H1 (cell line): ENCODE data around the gene SLC25A21. TPM values are rescaled to one million over a fixed set of nuclear protein-coding genes. Genes with fewer than 3 reads are reported as not detected.

ENCODE experiments used
- CTCF ChIA-PET: fragments of 300-600 bp; sonication (Branson Sonifier 250); formaldehyde crosslinking; loops from one replicate; lab custom pipeline; 2021; ENCODE audit not compliant: partially characterized antibody; lab: Charles Lee
- POLR2A ChIA-PET: fragments of 300-600 bp; sonication (Branson Sonifier 250); formaldehyde crosslinking; loops from one replicate; lab custom pipeline; 2021; ENCODE audit warnings: inconsistent platforms; ENCODE audit not compliant: partially characterized antibody; lab: Charles Lee
- DNase-seq, 2 experiments: peaks; one replicate each; pipeline versions ENCODE4 v3.0.0 to v3.0.0-alpha.2; 2010 to 2022; ENCODE audit warnings: low spot score in 2 of 2, low read depth in 1 of 2, mixed read lengths in 1 of 2
- FAIRE-seq: peaks from 2 replicates; lab custom pipeline; 2011; peaks lifted over from hg19 to GRCh38; lab: Jason Lieb, UNC
- H2AFZ ChIP-seq: 2 replicates; pipeline ENCODE4 v1.8.1; 2012; ENCODE audit warnings: low read length, inconsistent platforms
- H2AK5ac ChIP-seq: 2 replicates; pipeline ENCODE4 v1.6.1; 2013; ENCODE audit warnings: low read depth, low read length
- H2BK120ac ChIP-seq: replicated peaks from 2 replicates; pipeline ENCODE3; 2013; ENCODE audit warnings: low read depth, low read length, inconsistent platforms
- H2BK12ac ChIP-seq: 2 replicates; pipeline ENCODE4 v1.6.1; 2013; ENCODE audit warnings: low read depth, low read length
- H2BK15ac ChIP-seq: 2 replicates; pipeline ENCODE4 v1.6.1; 2013; ENCODE audit warnings: low read length
- H2BK20ac ChIP-seq: 2 replicates; pipeline ENCODE4 v1.6.1; 2013; ENCODE audit warnings: low read length
- H2BK5ac ChIP-seq: 2 replicates; pipeline ENCODE4 v1.6.1; 2013; ENCODE audit warnings: low read depth, low read length
- H3K14ac ChIP-seq: 2 replicates; pipeline ENCODE4 v1.6.1; 2013; ENCODE audit warnings: inconsistent platforms; ENCODE audit not compliant: insufficient read length
- H3K18ac ChIP-seq: 2 replicates; pipeline ENCODE4 v1.6.1; 2013; ENCODE audit warnings: low read length; ENCODE audit errors: extremely low read depth
- H3K23ac ChIP-seq: 2 replicates; pipeline ENCODE4 v1.6.1; 2013; ENCODE audit warnings: inconsistent platforms; ENCODE audit not compliant: insufficient read length
- H3K23me2 ChIP-seq: 2 replicates; pipeline ENCODE4 v1.6.1; 2013; ENCODE audit warnings: low read depth, low read length
- H3K27ac ChIP-seq: 2 replicates; pipeline ENCODE4 v1.6.1; 2011; ENCODE audit warnings: low read depth, low read length, inconsistent platforms
- H3K27me3 ChIP-seq, 4 experiments: replicated peaks in 1 of 4; 1 replicate in 1 of 4; 2 replicates in 3 of 4; pipeline versions ENCODE4 v1.6.1 to v1.8.1; 2011 to 2013; ENCODE audit warnings: low read length in 3 of 4, mild to moderate bottlenecking in 3 of 4, inconsistent platforms in 2 of 4, mixed read lengths in 2 of 4, moderate library complexity in 1 of 4; ENCODE audit not compliant: control insufficient read depth in 3 of 4, insufficient read depth in 3 of 4; ENCODE audit errors: extremely low read depth in 1 of 4
- H3K36me3 ChIP-seq, 4 experiments: 2 replicates each; pipeline versions ENCODE4 v1.6.1 to v1.8.1; 2011 to 2013; ENCODE audit warnings: mild to moderate bottlenecking in 4 of 4, low read length in 3 of 4, moderate library complexity in 2 of 4, control low read depth in 1 of 4, inconsistent platforms in 1 of 4; ENCODE audit not compliant: insufficient read depth in 4 of 4, control insufficient read depth in 2 of 4
- H3K4ac ChIP-seq: replicated peaks from 2 replicates; pipeline ENCODE3; 2013; ENCODE audit warnings: low read length, low read depth, mixed read lengths, inconsistent platforms; ENCODE audit not compliant: insufficient read length
- H3K4me1 ChIP-seq, 4 experiments: replicated peaks in 1 of 4; 1 replicate in 1 of 4; 2 replicates in 3 of 4; pipeline versions ENCODE4 v1.6.1 to v1.8.1; 2011 to 2013; ENCODE audit warnings: low read length in 3 of 4, inconsistent platforms in 2 of 4, mixed read lengths in 1 of 4; ENCODE audit not compliant: insufficient read depth in 4 of 4, control insufficient read depth in 3 of 4
- H3K4me2 ChIP-seq, 2 experiments: 2 replicates each; pipeline versions ENCODE4 v1.6.1 to v1.8.1; 2011 to 2013; ENCODE audit warnings: low read depth in 2 of 2, low read length in 2 of 2, control low read depth in 1 of 2, inconsistent platforms in 1 of 2, mild to moderate bottlenecking in 1 of 2; ENCODE audit not compliant: insufficient read depth in 1 of 2
- H3K4me3 ChIP-seq, 4 experiments: fragments of 200-600, 300-600 bp in 1 of 4; sonication (generic), shearing (Covaris generic), sonication (Bioruptor Twin) in 1 of 4; 2 replicates each; pipeline versions ENCODE4 v1.5.1 to v1.8.1; 2011 to 2016; ENCODE audit warnings: low read length in 4 of 4, low read depth in 3 of 4, control low read depth in 2 of 4, inconsistent platforms in 2 of 4, mild to moderate bottlenecking in 2 of 4, mixed read lengths in 1 of 4, moderate library complexity in 1 of 4; ENCODE audit not compliant: insufficient read depth in 2 of 4; ENCODE audit errors: extremely low read depth in 1 of 4
- H3K56ac ChIP-seq: replicated peaks from 2 replicates; pipeline ENCODE3; 2013; ENCODE audit warnings: low read depth, mild to moderate bottlenecking, mixed read lengths, low read length, inconsistent platforms; ENCODE audit not compliant: insufficient read length
- H3K79me1 ChIP-seq: 2 replicates; pipeline ENCODE4 v1.6.1; 2013; ENCODE audit warnings: low read depth, low read length, control low read depth
- H3K79me2 ChIP-seq, 2 experiments: 2 replicates each; pipeline versions ENCODE4 v1.6.1 to v1.8.1; 2012 to 2013; ENCODE audit warnings: low read length in 2 of 2, mild to moderate bottlenecking in 2 of 2, inconsistent platforms in 1 of 2; ENCODE audit not compliant: insufficient read depth in 2 of 2, control insufficient read depth in 1 of 2
- H3K9ac ChIP-seq, 4 experiments: replicated peaks in 1 of 4; 1 replicate in 1 of 4; 2 replicates in 3 of 4; pipeline versions ENCODE4 v1.6.1 to v1.8.1; 2011 to 2013; ENCODE audit warnings: low read depth in 3 of 4, low read length in 3 of 4, control low read depth in 2 of 4, mild to moderate bottlenecking in 2 of 4, moderate library complexity in 2 of 4, inconsistent platforms in 1 of 4; ENCODE audit errors: extremely low read depth in 1 of 4
- H3K9me3 ChIP-seq, 2 experiments: 2 replicates each; pipeline versions ENCODE4 v1.6.1 to v1.8.1; 2012 to 2013; ENCODE audit warnings: mild to moderate bottlenecking in 2 of 2, moderate library complexity in 2 of 2, control low read depth in 1 of 2, inconsistent platforms in 1 of 2, low read depth in 1 of 2, low read length in 1 of 2, mixed read lengths in 1 of 2; ENCODE audit not compliant: insufficient read depth in 2 of 2
- H4K20me1 ChIP-seq, 2 experiments: replicated peaks in 1 of 2; 2 replicates each; pipeline versions ENCODE3 to v1.8.1; 2011 to 2013; ENCODE audit warnings: inconsistent platforms in 2 of 2, low read length in 2 of 2, mild to moderate bottlenecking in 1 of 2; ENCODE audit not compliant: insufficient read depth in 2 of 2, control insufficient read depth in 1 of 2
- H4K5ac ChIP-seq: 2 replicates; pipeline ENCODE4 v1.6.1; 2013; ENCODE audit warnings: low read length, low read depth, mixed read lengths, inconsistent platforms; ENCODE audit not compliant: insufficient read length
- H4K8ac ChIP-seq: 2 replicates; pipeline ENCODE4 v1.8.0; 2013; ENCODE audit warnings: mild to moderate bottlenecking, moderate library complexity, low read length, inconsistent platforms; ENCODE audit not compliant: insufficient read depth; ENCODE audit errors: extremely low read depth
- H4K91ac ChIP-seq: replicated peaks from 2 replicates; pipeline ENCODE3; 2013; ENCODE audit warnings: low read length, mixed read lengths, inconsistent platforms; ENCODE audit not compliant: insufficient read length
- CBX8 ChIP-seq: fragments of 300-800, 300-1000 bp; sonication (generic); IDR thresholded peaks from 2 replicates; pipeline ENCODE4 v1.7.1; 2016; ENCODE audit warnings: low read depth, low read length, borderline replicate concordance
- EZH2 ChIP-seq: fragments of 200-600 bp; sonication (generic); IDR thresholded peaks from 2 replicates; pipeline ENCODE4 v1.7.1; 2012; ENCODE audit warnings: low read depth, mild to moderate bottlenecking, moderate library complexity, low read length, inconsistent platforms; ENCODE audit not compliant: severe bottlenecking
- JUN ChIP-seq: IDR thresholded peaks from 2 replicates; pipeline ENCODE4 v1.6.1; 2011; ENCODE audit warnings: low read depth, mild to moderate bottlenecking, improper control_type of control experiment, low read length
- POU5F1 ChIP-seq: IDR thresholded peaks from 2 replicates; pipeline ENCODE4 v1.6.1; 2011; ENCODE audit warnings: low read depth, mild to moderate bottlenecking, low read length, moderate library complexity
- RNF2 ChIP-seq: fragments of 200-900, 300-1000 bp; sonication (generic); IDR thresholded peaks from 2 replicates; pipeline ENCODE4 v1.7.1; 2016; ENCODE audit warnings: borderline replicate concordance, low read depth, mild to moderate bottlenecking, antibody characterized with exemption, low read length; ENCODE audit not compliant: poor library complexity, severe bottlenecking; ENCODE audit errors: missing control alignments
- SUZ12 ChIP-seq: fragments of 200-600 bp; sonication (generic); IDR thresholded peaks from 2 replicates; pipeline ENCODE4 v1.6.1; 2012; ENCODE audit warnings: mild to moderate bottlenecking, inconsistent platforms, low read length, moderate library complexity, mixed read lengths
- TCF12 ChIP-seq: IDR thresholded peaks from 2 replicates; pipeline ENCODE4 v1.6.1; 2011; ENCODE audit warnings: low read depth, mild to moderate bottlenecking, low read length
- WGBS, 2 experiments: shearing (Covaris generic) in 1 of 2; methylation state at CpG; one replicate each; pipeline versions ENCODE4 v1.1.6 to v1.1.7; 2013 to 2015; ENCODE audit warnings: low lambda C conversion rate in 2 of 2, mixed read lengths in 2 of 2, inconsistent platforms in 1 of 2, low coverage in 1 of 2, missing lambda C conversion rate in 1 of 2; ENCODE audit not compliant: insufficient replicate concordance in 2 of 2, insufficient coverage in 1 of 2, insufficient read length in 1 of 2; ENCODE audit errors: extremely low coverage in 1 of 2, missing lambda C conversion rate in 1 of 2; 5-methylcytosine and 5-hydroxymethylcytosine counted together
- polyA plus RNA-seq, 7 experiments: library from polyadenylated mRNA; depleted of rRNA in 3 of 7; stranded (reverse) in 5 of 7; unstranded in 2 of 7; fragments of >200 nt in 5 of 7; fragments of 200-250 nt in 2 of 7; gene quantifications; 1 replicate in 5 of 7; 2 replicates in 1 of 7; 4 replicates in 1 of 7; pipeline versions ENCODE4 v1.2.1 to v1.2.3, GENCODE V29; 2011 to 2013; ENCODE audit warnings: missing spikeins in 2 of 7, mixed read lengths in 2 of 7
- total RNA-seq: library from RNA; stranded (reverse); fragmentation: NEBNext Ultra II Directional; extraction: Animal tissue kit (Norgen Biotek cat#: 25700); gene quantifications from 2 replicates; pipeline ENCODE4 v1.2.1, GENCODE V29; 2021
- TF ChIP-seq, protein P1 (sequence below), 3 experiments: IDR thresholded peaks; 1 replicate in 2 of 3; 2 replicates in 1 of 3; pipeline versions ENCODE4 v1.5.1 to v1.6.1; 2011; ENCODE audit warnings: low read length in 3 of 3, mild to moderate bottlenecking in 3 of 3, inconsistent platforms in 2 of 3, low read depth in 1 of 3, moderate library complexity in 1 of 3; ENCODE audit not compliant: insufficient read depth in 1 of 3; ENCODE audit errors: control extremely low read depth in 1 of 3

SLC25A21 gene
- total and polyA plus RNA-seq, 2 of the 8 experiments (the other 6 are each of a cell fraction or from before 2014, with no cell fraction given): 6.9 to 15.7 TPM

DNA sequence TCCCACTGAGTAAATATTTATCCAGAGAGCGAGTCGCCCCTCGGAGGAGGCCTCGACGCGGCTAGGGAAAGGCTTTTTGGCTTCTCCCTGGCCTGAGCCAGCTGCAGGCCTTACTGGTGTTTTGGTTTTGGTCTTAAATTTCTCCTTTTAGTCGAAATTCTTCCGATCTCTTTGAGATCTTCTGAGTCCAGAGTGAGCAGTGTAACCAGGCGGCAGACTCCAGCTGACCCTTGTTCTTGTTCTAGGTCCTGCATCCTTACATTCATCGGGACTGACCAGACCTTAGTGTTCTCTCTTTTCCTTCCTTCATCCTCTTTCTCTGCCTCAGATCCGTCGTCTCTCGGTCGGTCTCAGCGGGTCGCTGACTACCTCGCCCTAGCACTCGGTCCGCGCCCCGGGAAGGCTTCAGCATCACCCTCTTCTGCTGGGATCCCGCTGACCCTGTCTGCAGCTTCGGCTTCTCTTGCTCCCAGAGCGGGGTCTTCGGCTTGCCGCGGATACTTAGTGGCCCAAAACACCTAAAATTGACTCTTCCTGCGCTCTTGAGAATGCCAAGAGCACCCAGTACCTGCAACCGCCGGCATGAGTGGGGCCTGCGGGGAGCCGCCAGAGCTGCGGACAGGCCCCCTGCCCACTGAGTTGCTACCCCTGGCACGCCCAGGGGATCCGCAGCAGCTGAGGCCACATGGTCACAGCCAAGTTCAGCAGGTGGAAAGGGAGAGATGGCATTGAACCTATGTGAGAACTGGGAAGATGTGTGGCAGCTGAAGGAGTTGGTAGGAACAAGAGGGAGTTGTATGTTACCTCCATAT is 513.2 kb downstream of the SLC25A21 start:
- FAIRE-seq: no peak
- CTCF ChIA-PET: interaction anchor here (0.5 to 9.9 kb wide), 9 partner anchors 11 to 591 kb away, joined by 3 to 132 read pairs (median 3); no protein-coding TSS in a partner anchor
- 10% methylated on average over 35 of the region's 35 CpGs; no CpG with 5 or more reads in 1 of the 2 experiments for WGBS, 2 experiments
- peak; percentile 83 for TF ChIP-seq RNF2
- TF ChIP-seq TCF12: no peak
- TF ChIP-seq JUN: no peak
- TF ChIP-seq, protein P1, sequence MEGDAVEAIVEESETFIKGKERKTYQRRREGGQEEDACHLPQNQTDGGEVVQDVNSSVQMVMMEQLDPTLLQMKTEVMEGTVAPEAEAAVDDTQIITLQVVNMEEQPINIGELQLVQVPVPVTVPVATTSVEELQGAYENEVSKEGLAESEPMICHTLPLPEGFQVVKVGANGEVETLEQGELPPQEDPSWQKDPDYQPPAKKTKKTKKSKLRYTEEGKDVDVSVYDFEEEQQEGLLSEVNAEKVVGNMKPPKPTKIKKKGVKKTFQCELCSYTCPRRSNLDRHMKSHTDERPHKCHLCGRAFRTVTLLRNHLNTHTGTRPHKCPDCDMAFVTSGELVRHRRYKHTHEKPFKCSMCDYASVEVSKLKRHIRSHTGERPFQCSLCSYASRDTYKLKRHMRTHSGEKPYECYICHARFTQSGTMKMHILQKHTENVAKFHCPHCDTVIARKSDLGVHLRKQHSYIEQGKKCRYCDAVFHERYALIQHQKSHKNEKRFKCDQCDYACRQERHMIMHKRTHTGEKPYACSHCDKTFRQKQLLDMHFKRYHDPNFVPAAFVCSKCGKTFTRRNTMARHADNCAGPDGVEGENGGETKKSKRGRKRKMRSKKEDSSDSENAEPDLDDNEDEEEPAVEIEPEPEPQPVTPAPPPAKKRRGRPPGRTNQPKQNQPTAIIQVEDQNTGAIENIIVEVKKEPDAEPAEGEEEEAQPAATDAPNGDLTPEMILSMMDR (IDR thresholded peaks at IDR 0.05; ENCODE audit: control extremely low read depth in 1 of 3, insufficient read depth in 1 of 3, low read depth in 1 of 3, low read length in 3 of 3): no peak
- no peak for TF ChIP-seq POU5F1
- TF ChIP-seq EZH2: peak; percentile 82
- 0 out of 2 replicates have a peak, but pooled peaks have one; percentile 36 for TF ChIP-seq CBX8
- peak; percentile 78; the same call in 1 of the 2 replicates for TF ChIP-seq SUZ12

More for the DNA sequence above, 513.2 kb downstream of the SLC25A21 start:
- H3K18ac ChIP-seq: no peak overlapping the region
- H3K23me2 ChIP-seq: peaks cover 7% of the 10 kb centered on the region; the same call in 1 of the 2 replicates
- H4K5ac ChIP-seq: no peak overlapping the region
- no peak overlapping the region for H3K4ac ChIP-seq
- H3K27me3 ChIP-seq: peaks cover 92 to 99% (median 95%) of the 10 kb centered on the region in 4 experiments
- H3K9me3 ChIP-seq: no peaks in the 10 kb centered on the region
- H3K56ac ChIP-seq: no peak overlapping the region
- no peak overlapping the region for H4K91ac ChIP-seq
- DNase-seq: no peak
- POLR2A ChIA-PET: no interaction called here
- peaks cover 40 to 68% of the 10 kb centered on the region in 2 experiments for H4K20me1 ChIP-seq
- no peak overlapping the region for H3K14ac ChIP-seq
- no peak overlapping the region for H2AFZ ChIP-seq
- peak overlapping the region; percentile 19 to 35; a peak in 1 of 4 replicates for H3K4me2 ChIP-seq
- no peaks in the 10 kb centered on the region for H3K79me1 ChIP-seq
- H4K8ac ChIP-seq: no peak overlapping the region
- H3K9ac ChIP-seq: no peak overlapping the region
- no peak overlapping the region for H2BK20ac ChIP-seq
- no peak overlapping the region for H2BK15ac ChIP-seq
- H2BK5ac ChIP-seq: no peak overlapping the region
- no peak overlapping the region; a peak in 1 of 8 replicates for H3K4me3 ChIP-seq
- no peak overlapping the region for H3K23ac ChIP-seq
- H2BK120ac ChIP-seq: no peak overlapping the region
- no peaks in the 10 kb centered on the region for H3K79me2 ChIP-seq
- H3K36me3 ChIP-seq: no peaks in the 10 kb centered on the region; a peak in 1 of 8 replicates
- H3K4me1 ChIP-seq: peaks cover 4 to 43% (median 25%) of the 10 kb centered on the region in 4 experiments
- H2BK12ac ChIP-seq: peak overlapping the region; percentile 75; the same call in 1 of the 2 replicates
- H3K27ac ChIP-seq: no peak overlapping the region
- H2AK5ac ChIP-seq: no peak overlapping the region
